HepG2 (cell line): ENCODE measurements around the gene MAPK8IP1. TPM values are rescaled to one million over a fixed set of nuclear protein-coding genes. Genes with fewer than 3 reads are reported as not detected.

Experiments
- ATAC-seq: fragments of 200-7000 bp; cut with Tn5 transposase; 3 replicates; pipeline ENCODE4 v1.9.1; 2020; ENCODE audit warnings: mild to moderate bottlenecking, moderate library complexity
- BruUV-seq: library from RNA; stranded (reverse); fragments of 400-500 nt; replicated peaks from 2 replicates; lab custom pipeline; 2021; lab: Mats Ljungman, UMichigan
- CTCF ChIA-PET: fragments of 300-600 bp; formaldehyde crosslinking; extraction: SDS; loops from one replicate; lab custom pipeline; 2021; ENCODE audit warnings: low total read pairs, inconsistent platforms, low intra/inter-chr PET ratio; lab: Yijun Ruan, JAX
- POLR2A ChIA-PET: fragments of 350-600 bp; sonication (Branson Sonifier 250); formaldehyde crosslinking; loops from one replicate; lab custom pipeline; 2020; ENCODE audit warnings: antibody characterized with exemption, inconsistent platforms; lab: Yijun Ruan, JAX
- DNase-seq: peaks from one replicate; pipeline ENCODE4 v3.0.0-alpha.2; 2015; ENCODE audit warnings: low spot score
- FAIRE-seq: peaks from 3 replicates; lab custom pipeline; 2011; peaks lifted over from hg19 to GRCh38; lab: Jason Lieb, UNC
- H2AFZ ChIP-seq: one replicate; pipeline ENCODE4 v1.6.1; 2011; ENCODE audit warnings: low read length, inconsistent platforms
- H3K27ac ChIP-seq: fragments of 300-600 bp; 3 replicates; pipeline ENCODE4 v1.8.0; 2011; ENCODE audit warnings: mixed run types, mild to moderate bottlenecking, mixed read lengths, low read length, inconsistent platforms; ENCODE audit not compliant: insufficient read depth; ENCODE audit errors: extremely low read length
- H3K27me3 ChIP-seq, 2 experiments: fragments of 200-600 bp in 1 of 2; 2 replicates in 1 of 2; 3 replicates in 1 of 2; pipeline versions ENCODE4 v1.6.0 to v1.8.0; 2011; ENCODE audit warnings: low read length in 2 of 2, mild to moderate bottlenecking in 2 of 2, moderate library complexity in 2 of 2, inconsistent platforms in 1 of 2; ENCODE audit not compliant: insufficient read depth in 2 of 2, control insufficient read depth in 1 of 2
- H3K36me3 ChIP-seq, 2 experiments: fragments of 200-600 bp in 1 of 2; replicated peaks in 1 of 2; 2 replicates in 1 of 2; 3 replicates in 1 of 2; pipeline versions ENCODE4 v1.5.1 to v1.8.0; 2011; ENCODE audit warnings: low read length in 2 of 2, inconsistent platforms in 1 of 2; ENCODE audit not compliant: insufficient read depth in 2 of 2, control insufficient read depth in 1 of 2
- H3K4me1 ChIP-seq: 2 replicates; pipeline ENCODE4 v1.5.1; 2012; ENCODE audit warnings: low read length, inconsistent platforms; ENCODE audit not compliant: insufficient read depth
- H3K4me2 ChIP-seq: 2 replicates; pipeline ENCODE4 v1.6.0; 2011; ENCODE audit warnings: low read depth, low read length, inconsistent platforms
- H3K4me3 ChIP-seq, 3 experiments: fragments of 200-600 bp in 1 of 3; sonication (generic), shearing (Covaris generic) in 1 of 3; replicated peaks in 1 of 3; 2 replicates each; pipeline ENCODE4 v1.5.1; 2011 to 2016; ENCODE audit warnings: low read length in 3 of 3, inconsistent platforms in 2 of 3, low read depth in 2 of 3, mild to moderate bottlenecking in 2 of 3, control low read depth in 1 of 3, mixed read lengths in 1 of 3; ENCODE audit not compliant: insufficient read depth in 1 of 3
- H3K79me2 ChIP-seq: one replicate; pipeline ENCODE4 v1.6.1; 2011; ENCODE audit warnings: low read length, inconsistent platforms; ENCODE audit not compliant: insufficient read depth
- H3K9ac ChIP-seq: 2 replicates; pipeline ENCODE4 v1.6.0; 2011; ENCODE audit warnings: mild to moderate bottlenecking, low read depth, low read length, inconsistent platforms; ENCODE audit not compliant: insufficient read depth
- H3K9me3 ChIP-seq: 2 replicates; pipeline ENCODE4 v1.5.1; 2012; ENCODE audit warnings: mild to moderate bottlenecking, low read length
- H4K20me1 ChIP-seq: 2 replicates; pipeline ENCODE4 v1.6.0; 2011; ENCODE audit warnings: inconsistent platforms, mild to moderate bottlenecking, low read length, moderate library complexity; ENCODE audit not compliant: insufficient read depth
- ARID2 ChIP-seq: sonication (generic); formaldehyde crosslinking; IDR thresholded peaks from 2 replicates; pipeline ENCODE4 v1.8.1; 2022; ENCODE audit warnings: mild to moderate bottlenecking, missing genetic modification reagents, borderline replicate concordance
- CBX2 ChIP-seq, 2 experiments: fragments of 200-600 bp in 1 of 2; sonication (generic); formaldehyde crosslinking in 1 of 2; IDR thresholded peaks; 2 replicates each; pipeline versions ENCODE4 v1.7.0 to v1.8.1; 2018 to 2022; ENCODE audit warnings: low read depth in 2 of 2, low read length in 1 of 2, mild to moderate bottlenecking in 1 of 2, missing genetic modification reagents in 1 of 2
- MTA3 ChIP-seq: sonication (generic); formaldehyde crosslinking; IDR thresholded peaks from 2 replicates; pipeline ENCODE4 v1.4.0; 2020; ENCODE audit warnings: missing genetic modification reagents
- PRDM4 ChIP-seq: sonication (generic); formaldehyde crosslinking; IDR thresholded peaks from 2 replicates; pipeline ENCODE4 v1.9.0; 2021; ENCODE audit warnings: missing genetic modification reagents, borderline replicate concordance
- RBFOX2 ChIP-seq: fragments of 200-400 bp; formaldehyde crosslinking; IDR thresholded peaks from 2 replicates; pipeline ENCODE4 v1.6.1; 2017; ENCODE audit warnings: low read depth, mild to moderate bottlenecking, low read length
- ZBTB39 ChIP-seq: sonication (generic); formaldehyde crosslinking; IDR thresholded peaks from 2 replicates; pipeline ENCODE4 v1.5.0; 2020; ENCODE audit warnings: missing genetic modification reagents
- ZNF232 ChIP-seq: sonication (generic); formaldehyde crosslinking; IDR thresholded peaks from 2 replicates; pipeline ENCODE4 v1.4.0; 2020; ENCODE audit warnings: missing genetic modification reagents, borderline replicate concordance
- ZNF468 ChIP-seq: sonication (generic); formaldehyde crosslinking; IDR thresholded peaks from 2 replicates; pipeline ENCODE4 v1.8.0; 2022; ENCODE audit warnings: mild to moderate bottlenecking, moderate library complexity, missing genetic modification reagents
- WGBS: methylation state at CpG from one replicate; pipeline ENCODE4 v1.1.6; 2017; ENCODE audit warnings: low lambda C conversion rate; 5-methylcytosine and 5-hydroxymethylcytosine counted together
- in situ Hi-C: cut with HindIII; loops from 2 replicates; pipeline ENCODE4 v1.10.0; 2017; ENCODE audit warnings: low pct_unique_long_range_greater_than_20kb; ENCODE audit not compliant: extremely low pct_ligation_motif_present
- intact Hi-C: fragments of 100-400 bp; cut with micrococcal nuclease; formaldehyde crosslinking; loops from one replicate; pipeline ENCODE4 v1.10.0; 2022; ENCODE audit not compliant: unreplicated experiment
- polyA plus RNA-seq, 8 experiments: library from polyadenylated mRNA; depleted of rRNA in 3 of 8; stranded (reverse) in 7 of 8; unstranded in 1 of 8; fragments of >200 nt; fragmentation: Illumina TruSeq in 4 of 8; extraction: Trizol in 4 of 8; gene quantifications; 2 replicates each; pipeline versions ENCODE4 v1.2.1 to v1.2.3, GENCODE V29; 2011 to 2016; ENCODE audit warnings: low read depth in 4 of 8, missing spikeins in 1 of 8, mixed read lengths in 1 of 8; ENCODE audit not compliant: insufficient read depth in 1 of 8
- total RNA-seq, 5 experiments: library from RNA; depleted of rRNA; stranded (reverse); fragments of >200 nt; fragmentation: Illumina TruSeq; extraction: Trizol; gene quantifications; 2 replicates each; pipeline ENCODE4 v1.2.3, GENCODE V29; 2016; ENCODE audit warnings: low read depth in 1 of 5
- TF ChIP-seq, protein P1 (sequence below): sonication (generic); formaldehyde crosslinking; IDR thresholded peaks from 2 replicates; pipeline ENCODE4 v1.5.1; 2020; ENCODE audit warnings: mild to moderate bottlenecking, missing genetic modification reagents, borderline replicate concordance

Gene MAPK8IP1
- total and polyA plus RNA-seq, 2 of the 13 experiments (the other 11 are each of a cell fraction or from before 2014, with no cell fraction given), result 2.2 to 4.2 TPM

DNA sequence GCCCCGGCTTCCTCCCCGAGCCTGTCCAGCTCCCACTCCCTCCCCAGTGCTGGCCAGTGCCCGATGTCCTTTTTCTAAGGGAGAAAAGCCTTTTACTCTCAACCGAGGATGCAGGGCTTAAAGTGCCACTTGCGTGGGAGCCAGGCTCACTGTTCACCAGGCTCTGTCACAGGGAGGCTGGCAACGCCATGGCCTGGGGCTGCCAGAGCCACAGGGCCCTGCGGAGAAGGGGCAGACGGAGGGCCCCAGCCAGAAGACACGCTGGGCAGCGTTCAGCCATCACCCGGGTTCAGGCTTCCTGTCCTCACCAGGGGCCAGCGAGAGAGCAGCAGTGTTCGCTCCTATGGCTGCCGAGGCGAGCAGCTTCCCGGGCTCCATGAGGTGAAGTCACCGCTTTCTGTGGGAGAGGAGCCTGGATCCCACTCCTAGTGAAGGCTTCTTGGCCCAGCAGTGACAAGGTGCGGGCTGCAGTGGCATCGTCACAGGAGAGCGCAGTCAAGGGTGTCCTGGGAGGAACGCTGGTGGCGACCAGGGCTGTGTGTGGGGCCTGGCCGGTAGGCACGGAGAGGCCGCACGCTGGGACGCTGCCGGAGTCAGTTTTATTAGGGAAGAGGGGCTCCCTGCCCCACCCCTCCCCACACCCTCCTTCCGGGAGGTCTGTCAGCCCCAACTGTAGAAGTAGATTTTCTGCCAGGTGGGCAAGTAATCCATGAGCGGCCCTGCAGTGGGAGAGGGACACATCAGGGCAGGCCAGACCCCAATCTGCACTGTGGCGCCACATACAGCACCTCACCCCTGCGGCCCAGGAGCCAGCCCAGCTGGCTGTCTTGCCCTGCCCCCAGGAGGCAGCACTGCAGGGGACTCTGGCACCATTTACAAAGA lies 24.4 kb downstream of the MAPK8IP1 start:
- Histone ChIP-seq H3K4me3 (no peak overlapping the region), H3K9ac (no peak overlapping the region), H3K79me2 (no peaks in the 10 kb centered on the region), H3K27ac (no peak overlapping the region), H4K20me1 (no peaks in the 10 kb centered on the region), H3K4me1 (no peaks in the 10 kb centered on the region), H2AFZ (no peak overlapping the region), H3K27me3 (no peaks in the 10 kb centered on the region), H3K36me3 (peaks cover 7 to 19% of the 10 kb centered on the region in 2 experiments; a peak in 3 of 5 replicates), H3K9me3 (no peaks in the 10 kb centered on the region), H3K4me2 (no peak overlapping the region)
- no peak for FAIRE-seq
- ATAC-seq, result no peak
- TF ChIP-seq RBFOX2, result peak; percentile 27; the same call in 1 of the 2 replicates
- TF ChIP-seq MTA3 (CRISPR knock-in tag), result no peak
- intact Hi-C loops, result no loop called here
- ChIA-PET CTCF (no interaction called here), POLR2A (interaction anchor here (1.1 to 2.5 kb wide), 2 partner anchors 8 to 17 kb away, joined by 3 to 14 read pairs; partner anchors contain the start of gene PEX16)
- no TSS peak for BruUV-seq
- in situ Hi-C loops, result no loop called here
- WGBS, result 94% methylated on average over 10 of the region's 32 CpGs
- no peak for DNase-seq

DNA sequence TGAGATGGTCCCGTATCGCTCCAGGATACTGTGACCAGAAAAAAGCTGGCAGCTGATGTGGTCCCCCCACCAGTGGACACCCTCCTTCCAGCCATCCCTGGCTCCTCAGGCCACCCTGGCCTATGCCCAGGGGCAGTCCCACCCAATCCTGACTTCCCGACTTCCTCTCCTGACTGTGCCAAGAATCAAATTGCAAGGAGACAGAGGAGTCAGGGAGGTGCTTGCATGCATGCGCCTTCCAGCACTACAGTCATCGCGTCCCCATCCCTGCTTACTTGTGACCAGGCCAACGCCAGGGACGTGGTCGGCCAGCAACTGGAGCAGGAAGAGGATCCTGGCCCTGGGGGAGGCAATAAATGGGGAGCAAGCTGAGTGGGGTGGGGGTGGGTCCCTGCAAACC lies 25.2 kb downstream of the MAPK8IP1 start:
- H3K4me1 ChIP-seq, result no peaks in the 10 kb centered on the region
- H3K79me2 ChIP-seq, result no peaks in the 10 kb centered on the region
- peaks cover 11 to 23% of the 10 kb centered on the region in 2 experiments; a peak in 3 of 5 replicates for H3K36me3 ChIP-seq
- H3K27ac ChIP-seq, result no peak overlapping the region
- no peaks in the 10 kb centered on the region for H3K27me3 ChIP-seq
- ChIA-PET POLR2A (no interaction called here), CTCF (no interaction called here)
- FAIRE-seq (no peak), ATAC-seq (no peak), DNase-seq (no peak)
- in situ Hi-C loops, result no loop called here
- no peak overlapping the region for H3K4me2 ChIP-seq
- H3K4me3 ChIP-seq, result no peak overlapping the region
- no peak overlapping the region for H2AFZ ChIP-seq
- 100% methylated on average over 2 of the region's 9 CpGs for WGBS
- no peaks in the 10 kb centered on the region for H4K20me1 ChIP-seq
- intact Hi-C loops, result no loop called here
- BruUV-seq, result no TSS peak
- no peak overlapping the region for H3K9ac ChIP-seq
- H3K9me3 ChIP-seq, result no peaks in the 10 kb centered on the region
- TF ChIP-seq, protein P1, sequence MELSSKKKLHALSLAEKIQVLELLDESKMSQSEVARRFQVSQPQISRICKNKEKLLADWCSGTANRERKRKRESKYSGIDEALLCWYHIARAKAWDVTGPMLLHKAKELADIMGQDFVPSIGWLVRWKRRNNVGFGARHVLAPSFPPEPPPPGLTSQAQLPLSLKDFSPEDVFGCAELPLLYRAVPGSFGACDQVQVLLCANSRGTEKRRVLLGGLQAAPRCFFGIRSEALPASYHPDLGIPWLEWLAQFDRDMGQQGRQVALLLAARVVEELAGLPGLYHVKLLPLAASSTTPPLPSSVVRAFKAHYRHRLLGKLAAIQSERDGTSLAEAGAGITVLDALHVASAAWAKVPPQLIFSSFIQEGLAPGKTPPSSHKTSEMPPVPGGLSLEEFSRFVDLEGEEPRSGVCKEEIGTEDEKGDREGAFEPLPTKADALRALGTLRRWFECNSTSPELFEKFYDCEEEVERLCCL (CRISPR knock-in tag), result no peak
- TF ChIP-seq ZBTB39 (no peak), ARID2 (CRISPR knock-in tag) (no peak), ZNF232 (CRISPR knock-in tag) (no peak), ZNF468 (no peak), CBX2 (IDR thresholded peaks at IDR 0.05; ENCODE audit: low read depth, low read length) (no peak), CBX2 (CRISPR knock-in tag; IDR thresholded peaks at IDR 0.05; ENCODE audit: low read depth) (no peak), PRDM4 (CRISPR knock-in tag) (no peak)
